22Rv1 (cell line): ENCODE data around the gene FAM217A.
A peak's percentile ranks its signal among the peaks of the same experiment; 100 is the strongest.

ENCODE experiments used
- H3K27ac ChIP-seq: fragments of 450-650 bp; 2 replicates; pipeline ENCODE4 v1.5.1; 2017
- CTCF ChIP-seq: fragments of 450-650 bp; IDR thresholded peaks from 2 replicates; pipeline ENCODE4 v1.5.1; 2017; ENCODE audit warnings: mild to moderate bottlenecking
- ZFX ChIP-seq: fragments of 450-650 bp; IDR thresholded peaks from 2 replicates; pipeline ENCODE4 v1.6.1; 2017; ENCODE audit warnings: antibody characterized with exemption, borderline replicate concordance

The FAM217A gene

GRCh38 chr6:4021133-4021853 lies 57.6 kb downstream of the FAM217A start:
- TF ChIP-seq ZFX, result no peak
- TF ChIP-seq CTCF, result peak; percentile 75
- H3K27ac ChIP-seq, result peak overlapping the region; percentile 99

GRCh38 chr6:4020822-4021132 lies 58.2 kb downstream of the FAM217A start:
- TF ChIP-seq ZFX (no peak), CTCF (no peak)
- H3K27ac ChIP-seq, result peak overlapping the region; percentile 99

- no peak for TF ChIP-seq ZFX
- no peak for TF ChIP-seq CTCF
- peak overlapping the region; percentile 99 for H3K27ac ChIP-seq
Observed at GRCh38 chr6:4018924-4019236, 60.1 kb downstream of the FAM217A start.
